ENCODE results near the gene PRF1.

The PRF1 gene

DNA sequence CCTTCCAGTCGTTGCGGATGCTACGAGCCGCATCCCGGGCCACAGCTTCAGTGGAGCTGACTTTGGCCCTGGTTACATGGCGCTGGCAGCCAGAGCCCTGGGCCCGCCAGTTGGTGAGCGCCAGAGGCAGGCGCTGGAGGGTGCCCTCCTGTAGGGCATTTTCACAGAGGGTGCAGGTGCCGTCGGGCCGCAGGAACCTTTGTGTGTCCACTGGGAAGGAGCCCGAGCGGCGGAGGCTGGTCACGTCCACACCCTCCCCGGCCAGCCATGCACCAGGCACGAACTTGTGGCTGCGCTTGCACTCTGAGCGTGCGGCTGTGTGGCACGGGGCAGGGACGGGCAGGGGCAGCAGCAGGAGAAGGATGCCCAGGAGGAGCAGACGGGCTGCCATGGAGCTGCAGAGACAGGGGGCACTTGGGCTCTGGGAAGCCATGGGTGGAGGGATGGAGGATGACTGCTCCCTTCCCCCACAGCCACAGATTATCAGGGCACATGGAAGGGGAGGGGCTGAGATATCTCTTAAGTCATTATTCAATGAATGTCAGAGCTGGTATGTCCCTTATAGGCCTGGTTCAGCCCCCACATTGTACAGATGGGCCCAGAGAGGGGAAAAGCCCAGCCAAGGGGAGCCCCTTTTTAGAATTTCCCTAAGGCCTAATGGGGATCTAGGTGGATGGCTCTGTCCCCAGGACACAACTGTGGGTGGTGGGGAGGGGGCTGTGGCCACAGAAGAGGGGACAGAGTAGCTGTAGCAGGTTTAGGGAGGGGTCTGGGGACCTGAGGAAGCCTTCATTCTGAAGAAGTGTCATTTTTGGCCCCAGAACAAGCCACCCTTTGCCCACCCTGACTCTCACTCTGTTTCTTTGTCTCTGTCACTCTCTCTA is 1.8 kb downstream of the PRF1 start:
- H3K27me3 ChIP-seq (ENCODE audit: control insufficient read depth in 1 of 2, insufficient read depth in 2 of 2, low read length in 2 of 2) = no peaks in the 10 kb centered on the region
- H3K36me3 ChIP-seq (ENCODE audit: control insufficient read depth in 2 of 2, insufficient read depth in 2 of 2, low read length in 2 of 2) = no peaks in the 10 kb centered on the region
- H3K4me3 ChIP-seq (ENCODE audit: low read length in 2 of 2) = no peak overlapping the region
- H3K4me1 ChIP-seq (ENCODE audit: control insufficient read depth, insufficient read depth, low read length) = no peaks in the 10 kb centered on the region
- no peak overlapping the region for H3K9ac ChIP-seq (ENCODE audit: low read length in 2 of 2)
- no peak overlapping the region for H3K27ac ChIP-seq (ENCODE audit: low read length)
- H3K9me3 ChIP-seq (ENCODE audit: control insufficient read depth in 2 of 2, low read length in 2 of 2) = no peaks in the 10 kb centered on the region

DNA sequence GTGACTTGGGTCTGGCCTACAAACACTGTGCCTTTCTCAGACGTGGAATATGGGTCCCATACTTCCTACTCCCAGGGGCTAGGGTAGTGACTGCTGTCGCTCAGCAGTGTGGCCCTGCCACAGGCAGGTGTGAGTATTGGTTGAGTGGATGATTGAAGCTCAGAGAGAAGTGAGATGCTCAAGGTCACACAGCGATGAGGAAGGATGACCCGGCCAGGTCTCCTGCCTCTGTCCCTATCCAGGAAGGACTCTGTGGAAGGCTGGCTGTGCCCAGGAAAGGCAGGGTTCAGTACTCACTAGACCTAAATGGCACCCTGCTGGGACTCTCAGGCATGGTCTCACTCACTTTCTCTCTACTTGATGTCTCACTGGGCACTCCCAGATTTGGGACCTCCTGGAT is 2.8 kb downstream of the PRF1 start:
- Histone ChIP-seq H3K9ac (ENCODE audit: low read length in 2 of 2) (no peak overlapping the region), H3K4me1 (ENCODE audit: control insufficient read depth, insufficient read depth, low read length) (no peaks in the 10 kb centered on the region), H3K27ac (ENCODE audit: low read length) (no peak overlapping the region), H3K27me3 (ENCODE audit: control insufficient read depth in 1 of 2, insufficient read depth in 2 of 2, low read length in 2 of 2) (no peaks in the 10 kb centered on the region), H3K4me3 (ENCODE audit: low read length in 2 of 2) (no peak overlapping the region), H3K36me3 (ENCODE audit: control insufficient read depth in 2 of 2, insufficient read depth in 2 of 2, low read length in 2 of 2) (no peaks in the 10 kb centered on the region), H3K9me3 (ENCODE audit: control insufficient read depth in 2 of 2, low read length in 2 of 2) (no peaks in the 10 kb centered on the region)

DNA sequence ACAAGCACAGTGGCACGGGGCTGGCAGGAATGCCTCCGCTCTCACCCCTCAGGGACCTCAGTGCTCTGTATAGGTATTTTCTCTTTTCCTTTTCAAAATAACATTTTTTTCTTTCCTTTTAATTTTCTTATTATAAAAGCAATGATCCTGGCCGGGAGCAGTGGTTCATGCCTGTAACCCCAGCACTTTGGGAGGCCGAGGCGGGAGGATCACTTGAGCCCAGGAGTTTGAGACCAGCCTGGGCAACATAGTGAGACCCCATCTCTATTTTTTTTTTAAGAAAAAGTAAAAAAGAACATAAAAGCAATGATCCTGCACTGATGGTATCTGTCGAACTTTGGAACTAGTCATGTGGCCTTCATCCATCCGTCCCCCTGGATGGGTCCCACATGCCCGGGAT is 3.2 kb downstream of the PRF1 start:
- Histone ChIP-seq H3K9ac (ENCODE audit: low read length in 2 of 2) (no peak overlapping the region), H3K9me3 (ENCODE audit: control insufficient read depth in 2 of 2, low read length in 2 of 2) (no peaks in the 10 kb centered on the region), H3K4me1 (ENCODE audit: control insufficient read depth, insufficient read depth, low read length) (no peaks in the 10 kb centered on the region), H3K4me3 (ENCODE audit: low read length in 2 of 2) (no peak overlapping the region), H3K36me3 (ENCODE audit: control insufficient read depth in 2 of 2, insufficient read depth in 2 of 2, low read length in 2 of 2) (no peaks in the 10 kb centered on the region), H3K27ac (ENCODE audit: low read length) (no peak overlapping the region), H3K27me3 (ENCODE audit: control insufficient read depth in 1 of 2, insufficient read depth in 2 of 2, low read length in 2 of 2) (no peaks in the 10 kb centered on the region)

DNA sequence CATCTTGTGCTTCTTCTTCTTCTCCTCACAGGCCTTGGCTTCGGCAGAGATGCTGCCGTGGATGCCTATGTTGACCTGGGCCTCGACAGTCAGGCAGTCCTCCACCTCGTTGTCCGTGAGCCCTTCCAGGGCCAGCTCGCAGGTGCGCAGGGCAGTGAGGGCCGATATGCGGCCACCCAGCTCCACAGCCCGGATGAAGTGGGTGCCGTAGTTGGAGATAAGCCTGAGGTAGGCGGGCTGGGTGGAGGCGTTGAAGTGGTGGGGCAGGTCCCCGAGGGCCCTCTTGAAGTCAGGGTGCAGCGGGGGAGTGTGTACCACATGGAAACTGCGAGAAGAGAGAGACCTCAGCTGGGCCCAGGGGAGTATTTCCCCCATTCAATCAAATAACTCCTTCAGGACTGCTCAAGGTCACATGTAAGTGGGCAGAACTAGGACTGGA is 3.7 kb downstream of the PRF1 start:
- no peaks in the 10 kb centered on the region for H3K4me1 ChIP-seq (ENCODE audit: control insufficient read depth, insufficient read depth, low read length)
- H3K36me3 ChIP-seq (ENCODE audit: control insufficient read depth in 2 of 2, insufficient read depth in 2 of 2, low read length in 2 of 2) = no peaks in the 10 kb centered on the region
- no peak overlapping the region for H3K4me3 ChIP-seq (ENCODE audit: low read length in 2 of 2)
- no peak overlapping the region for H3K27ac ChIP-seq (ENCODE audit: low read length)
- no peak overlapping the region for H3K9ac ChIP-seq (ENCODE audit: low read length in 2 of 2)
- H3K27me3 ChIP-seq (ENCODE audit: control insufficient read depth in 1 of 2, insufficient read depth in 2 of 2, low read length in 2 of 2) = no peaks in the 10 kb centered on the region
- H3K9me3 ChIP-seq (ENCODE audit: control insufficient read depth in 2 of 2, low read length in 2 of 2) = no peaks in the 10 kb centered on the region

DNA sequence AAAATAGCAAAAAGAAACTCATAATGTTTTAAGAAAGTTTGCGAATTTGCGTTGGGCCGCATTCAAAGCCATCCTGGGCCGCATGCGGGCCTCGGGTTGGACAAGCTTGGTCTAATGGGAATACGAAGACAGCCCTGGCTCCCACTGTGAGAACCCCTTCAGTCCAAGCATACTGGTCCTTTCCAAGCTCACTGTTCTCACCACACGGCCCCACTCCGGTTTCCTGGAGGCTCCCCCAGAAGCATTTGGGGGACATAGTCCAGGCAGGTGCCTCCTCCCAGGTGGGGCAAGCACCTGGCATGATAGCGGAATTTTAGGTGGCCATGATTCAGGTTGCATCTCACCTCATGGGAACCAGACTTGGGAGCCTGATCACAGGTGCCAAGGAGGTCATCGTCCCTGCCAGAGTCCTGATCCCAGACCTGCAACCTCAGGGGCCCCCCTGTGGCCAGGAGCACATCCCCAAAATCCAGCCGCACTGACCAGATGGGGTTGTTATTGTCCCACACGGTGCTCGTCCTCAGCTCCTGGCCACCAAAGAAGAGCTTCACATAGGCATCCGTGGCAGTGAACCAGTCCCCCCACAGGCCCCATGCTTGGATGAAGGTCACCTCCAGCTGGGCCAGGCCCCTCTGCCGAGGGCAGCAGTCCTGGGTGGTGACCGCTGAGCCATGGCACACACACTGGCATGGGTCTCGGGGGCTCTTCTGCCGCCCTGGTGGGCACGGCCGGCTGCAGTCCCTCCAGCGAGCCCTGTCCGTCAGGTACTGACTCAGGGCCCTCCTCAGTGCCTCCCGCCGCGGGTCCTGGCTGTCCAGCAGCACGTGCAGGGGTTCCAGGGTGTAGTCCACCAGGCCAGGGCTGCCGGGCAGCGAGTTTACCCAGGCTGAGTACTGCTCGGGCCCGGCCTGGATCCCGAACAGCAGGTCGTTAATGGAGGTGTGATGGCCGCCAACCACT is 4.4 kb downstream of the PRF1 start:
- H3K27me3 ChIP-seq (ENCODE audit: control insufficient read depth in 1 of 2, insufficient read depth in 2 of 2, low read length in 2 of 2) = no peaks in the 10 kb centered on the region
- no peak overlapping the region for H3K27ac ChIP-seq (ENCODE audit: low read length)
- no peaks in the 10 kb centered on the region for H3K9me3 ChIP-seq (ENCODE audit: control insufficient read depth in 2 of 2, low read length in 2 of 2)
- H3K9ac ChIP-seq (ENCODE audit: low read length in 2 of 2) = no peak overlapping the region
- no peak overlapping the region for H3K4me3 ChIP-seq (ENCODE audit: low read length in 2 of 2)
- H3K36me3 ChIP-seq (ENCODE audit: control insufficient read depth in 2 of 2, insufficient read depth in 2 of 2, low read length in 2 of 2) = no peaks in the 10 kb centered on the region
- no peaks in the 10 kb centered on the region for H3K4me1 ChIP-seq (ENCODE audit: control insufficient read depth, insufficient read depth, low read length)

DNA sequence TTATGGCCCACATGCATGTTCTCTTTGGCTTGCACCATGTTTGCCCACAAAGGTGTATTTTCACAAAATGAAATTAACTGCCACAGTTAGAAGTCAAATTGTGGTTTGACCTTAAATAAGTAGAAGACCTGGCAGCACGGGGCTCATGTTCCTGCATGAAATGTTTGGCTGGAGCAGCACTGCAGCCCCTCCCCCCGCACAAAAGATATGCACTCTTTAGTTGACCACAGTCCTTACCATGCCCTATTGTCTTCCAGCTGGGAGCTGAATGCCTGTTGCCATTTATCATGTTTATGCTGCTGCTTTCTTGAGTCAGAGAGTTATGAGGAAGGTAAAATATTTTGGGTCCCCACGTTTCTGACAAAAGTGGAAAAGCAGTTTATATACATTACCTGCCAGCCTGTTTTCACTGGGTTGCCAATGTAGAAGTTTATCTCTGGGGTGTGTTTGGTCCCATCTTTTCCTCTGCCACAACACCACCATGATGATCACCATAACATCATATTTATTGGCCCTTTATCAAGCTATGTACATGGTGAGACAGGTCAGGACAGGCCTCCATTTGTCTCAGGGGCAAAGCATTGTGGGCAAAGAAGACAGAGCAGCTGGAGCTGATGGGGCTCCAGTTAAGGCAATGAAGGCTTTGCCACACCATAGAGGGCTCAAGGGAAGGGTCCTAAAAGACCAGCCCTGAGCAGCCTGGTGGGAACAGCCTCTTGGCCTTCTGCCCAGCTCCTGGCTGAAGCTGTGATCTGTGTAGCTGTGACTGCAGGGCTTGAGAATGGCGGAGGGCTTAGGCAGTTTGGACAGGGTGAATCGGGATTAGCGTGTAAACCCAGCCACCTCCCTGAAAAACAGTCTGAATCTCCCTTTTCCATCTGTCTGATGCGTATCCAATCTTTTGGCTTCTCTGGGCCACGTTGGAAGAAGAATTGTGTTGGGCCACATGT is 5.4 kb downstream of the PRF1 start:
- Histone ChIP-seq H3K9me3 (ENCODE audit: control insufficient read depth in 2 of 2, low read length in 2 of 2) (no peaks in the 10 kb centered on the region), H3K4me3 (ENCODE audit: low read length in 2 of 2) (no peak overlapping the region), H3K9ac (ENCODE audit: low read length in 2 of 2) (no peak overlapping the region), H3K27ac (ENCODE audit: low read length) (no peak overlapping the region), H3K27me3 (ENCODE audit: control insufficient read depth in 1 of 2, insufficient read depth in 2 of 2, low read length in 2 of 2) (no peaks in the 10 kb centered on the region), H3K4me1 (ENCODE audit: control insufficient read depth, insufficient read depth, low read length) (no peaks in the 10 kb centered on the region), H3K36me3 (ENCODE audit: control insufficient read depth in 2 of 2, insufficient read depth in 2 of 2, low read length in 2 of 2) (no peaks in the 10 kb centered on the region)

DNA sequence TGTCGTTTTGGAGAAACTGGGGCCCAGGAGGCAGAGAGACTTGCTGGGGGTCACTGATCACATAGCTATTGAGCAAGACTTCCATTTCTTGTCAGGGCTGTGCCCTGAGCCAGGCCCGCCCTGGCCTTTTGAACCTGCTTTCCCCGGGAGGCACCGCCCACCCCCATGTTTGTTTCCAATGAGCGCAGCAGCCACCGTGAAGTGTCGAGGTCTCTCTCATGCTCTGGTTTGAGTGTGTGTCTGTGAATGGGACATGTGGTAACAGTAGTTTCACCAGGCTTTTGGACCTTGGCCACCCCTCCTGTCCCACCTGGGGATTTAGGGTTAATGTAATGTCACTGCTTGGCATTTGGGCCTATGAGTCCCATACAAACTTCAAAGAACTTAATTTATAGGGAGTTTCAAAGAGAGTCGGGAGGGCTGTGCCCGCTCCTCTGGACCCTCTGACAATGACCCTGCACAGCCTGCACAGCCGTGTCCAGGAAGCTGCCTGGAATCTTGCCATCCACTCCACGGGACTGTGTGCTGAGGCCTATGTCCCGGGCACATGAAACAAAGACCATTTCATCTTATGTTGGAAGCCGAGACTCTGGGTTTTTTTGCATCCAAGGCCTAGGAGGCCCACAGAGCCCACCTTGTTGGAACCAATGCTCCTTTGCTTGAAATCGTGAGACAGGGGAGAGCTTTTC is 6.3 kb downstream of the PRF1 start:
- no peaks in the 10 kb centered on the region for H3K4me1 ChIP-seq (ENCODE audit: control insufficient read depth, insufficient read depth, low read length)
- no peaks in the 10 kb centered on the region for H3K36me3 ChIP-seq (ENCODE audit: control insufficient read depth in 2 of 2, insufficient read depth in 2 of 2, low read length in 2 of 2)
- H3K4me3 ChIP-seq (ENCODE audit: low read length in 2 of 2) = no peak overlapping the region
- no peak overlapping the region for H3K27ac ChIP-seq (ENCODE audit: low read length)
- H3K9ac ChIP-seq (ENCODE audit: low read length in 2 of 2) = no peak overlapping the region
- H3K27me3 ChIP-seq (ENCODE audit: control insufficient read depth in 1 of 2, insufficient read depth in 2 of 2, low read length in 2 of 2) = no peaks in the 10 kb centered on the region
- H3K9me3 ChIP-seq (ENCODE audit: control insufficient read depth in 2 of 2, low read length in 2 of 2) = no peaks in the 10 kb centered on the region

DNA sequence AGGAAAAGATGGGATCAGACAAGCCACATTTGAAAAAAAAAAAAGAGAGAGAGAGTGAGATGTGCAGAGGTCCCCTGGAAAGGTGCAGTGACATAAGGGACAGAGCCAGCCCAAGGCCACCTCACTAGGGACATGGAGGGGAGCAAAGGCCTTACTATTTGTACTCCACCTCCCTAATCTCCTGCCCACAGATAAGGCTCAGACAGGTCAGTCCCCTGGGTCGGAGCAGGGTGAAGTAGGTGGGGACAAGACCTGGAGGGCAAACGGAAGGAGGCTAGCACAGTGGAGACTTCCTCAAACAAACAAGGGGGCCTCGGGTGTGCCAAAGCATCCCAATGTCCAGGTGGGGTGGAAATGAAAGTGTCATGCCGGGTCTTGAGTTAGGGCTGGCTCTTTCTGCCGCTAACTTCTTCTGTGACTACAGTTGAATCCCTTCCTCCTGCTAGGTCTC is 7.0 kb downstream of the PRF1 start:
- Histone ChIP-seq H3K4me3 (ENCODE audit: low read length in 2 of 2) (no peak overlapping the region), H3K36me3 (ENCODE audit: control insufficient read depth in 2 of 2, insufficient read depth in 2 of 2, low read length in 2 of 2) (no peaks in the 10 kb centered on the region), H3K4me1 (ENCODE audit: control insufficient read depth, insufficient read depth, low read length) (no peaks in the 10 kb centered on the region), H3K9ac (ENCODE audit: low read length in 2 of 2) (no peak overlapping the region), H3K27ac (ENCODE audit: low read length) (no peak overlapping the region), H3K27me3 (ENCODE audit: control insufficient read depth in 1 of 2, insufficient read depth in 2 of 2, low read length in 2 of 2) (no peaks in the 10 kb centered on the region), H3K9me3 (ENCODE audit: control insufficient read depth in 2 of 2, low read length in 2 of 2) (no peaks in the 10 kb centered on the region)

DNA sequence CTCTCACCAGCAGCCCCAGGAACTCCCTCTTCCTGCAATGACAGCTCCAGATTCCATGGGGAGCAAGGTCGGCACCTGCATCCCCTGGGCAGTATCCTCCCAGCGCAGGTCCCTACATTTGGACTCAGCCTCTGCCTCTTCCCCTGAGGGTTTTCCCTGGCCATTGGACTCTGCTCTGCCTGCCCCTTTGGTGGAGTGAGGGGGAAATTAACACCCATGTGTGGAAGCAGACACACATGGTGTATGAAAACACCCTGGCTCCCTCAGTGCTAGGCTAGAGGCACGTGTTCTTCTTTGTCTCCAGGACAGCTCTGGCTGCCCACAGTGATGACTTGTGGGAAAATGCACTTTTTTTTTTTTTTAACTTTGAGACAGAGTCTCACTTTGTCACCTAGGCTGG is 8.4 kb downstream of the PRF1 start:
- Histone ChIP-seq H3K9ac (ENCODE audit: low read length in 2 of 2) (no peak overlapping the region), H3K9me3 (ENCODE audit: control insufficient read depth in 2 of 2, low read length in 2 of 2) (no peaks in the 10 kb centered on the region), H3K4me1 (ENCODE audit: control insufficient read depth, insufficient read depth, low read length) (no peaks in the 10 kb centered on the region), H3K4me3 (ENCODE audit: low read length in 2 of 2) (no peak overlapping the region), H3K27me3 (ENCODE audit: control insufficient read depth in 1 of 2, insufficient read depth in 2 of 2, low read length in 2 of 2) (no peaks in the 10 kb centered on the region), H3K36me3 (ENCODE audit: control insufficient read depth in 2 of 2, insufficient read depth in 2 of 2, low read length in 2 of 2) (no peaks in the 10 kb centered on the region), H3K27ac (ENCODE audit: low read length) (no peak overlapping the region)

DNA sequence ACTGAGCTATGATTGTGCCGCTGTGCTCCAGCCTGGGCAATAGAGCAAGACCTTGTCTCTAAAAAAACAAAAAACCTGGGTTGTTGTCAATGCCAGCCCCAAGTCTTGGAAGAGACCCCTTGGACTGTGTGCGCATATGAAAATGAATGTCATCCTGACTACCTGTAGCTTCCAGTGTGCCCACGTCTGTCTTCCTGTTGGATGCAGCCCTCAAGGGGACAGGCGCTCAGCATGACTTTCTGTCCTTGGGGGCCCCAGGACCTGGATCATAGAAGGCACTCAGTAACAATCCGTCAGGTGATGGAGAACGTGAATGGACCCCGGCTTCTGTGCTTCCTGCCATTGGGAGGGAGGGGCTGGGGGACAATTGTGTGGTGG is 9.0 kb downstream of the PRF1 start:
- no peak overlapping the region for H3K9ac ChIP-seq (ENCODE audit: low read length in 2 of 2)
- no peaks in the 10 kb centered on the region for H3K4me1 ChIP-seq (ENCODE audit: control insufficient read depth, insufficient read depth, low read length)
- no peaks in the 10 kb centered on the region for H3K36me3 ChIP-seq (ENCODE audit: control insufficient read depth in 2 of 2, insufficient read depth in 2 of 2, low read length in 2 of 2)
- H3K9me3 ChIP-seq (ENCODE audit: control insufficient read depth in 2 of 2, low read length in 2 of 2) = no peaks in the 10 kb centered on the region
- no peak overlapping the region for H3K27ac ChIP-seq (ENCODE audit: low read length)
- H3K27me3 ChIP-seq (ENCODE audit: control insufficient read depth in 1 of 2, insufficient read depth in 2 of 2, low read length in 2 of 2) = no peaks in the 10 kb centered on the region
- no peak overlapping the region for H3K4me3 ChIP-seq (ENCODE audit: low read length in 2 of 2)

Measured in stomach smooth muscle (tissue), 2 donors.